Astrocyte of the spinal cord (primary cell): ENCODE results near the gene VAT1L.

Experiments used
- DNase-seq: peaks from one replicate; pipeline ENCODE4 v3.0.0; 2011; ENCODE audit warnings: low read depth, low spot score
- H3K4me3 ChIP-seq: 2 replicates; pipeline ENCODE4 v1.5.1; 2011; ENCODE audit warnings: low read depth, mild to moderate bottlenecking, low read length, moderate library complexity
- CTCF ChIP-seq: IDR thresholded peaks from 2 replicates; pipeline ENCODE4 v1.5.1; 2012; ENCODE audit warnings: low read depth, mild to moderate bottlenecking, low read length, inconsistent platforms
- in situ Hi-C: cut with HindIII; loops from 2 replicates; pipeline ENCODE4 v1.10.0; 2017; ENCODE audit warnings: low sequenced_read_pairs

Gene VAT1L

DNA sequence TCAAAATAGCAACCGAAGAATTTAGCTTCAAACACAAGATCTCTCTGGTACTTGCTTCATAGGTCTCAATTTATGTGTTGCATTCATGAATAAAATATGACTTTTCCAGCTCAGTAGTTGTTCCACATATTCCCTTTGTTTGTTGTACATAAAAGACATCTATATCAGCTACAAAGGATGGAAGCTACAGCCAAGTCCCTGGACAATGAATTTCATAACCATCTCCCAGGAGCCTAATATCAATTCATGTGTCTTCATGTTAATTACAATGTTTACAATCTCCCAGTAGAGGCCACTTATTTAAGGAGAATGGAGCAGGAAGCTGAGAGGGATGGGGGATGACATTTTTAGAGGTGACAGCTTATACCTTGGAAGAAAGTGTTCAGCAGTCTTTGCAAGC is 237.3 kb downstream of the VAT1L start:
- DNase-seq: no peak
- no peak overlapping the region for H3K4me3 ChIP-seq
- in situ Hi-C loops: no loop called here
- no peak for TF ChIP-seq CTCF

DNA sequence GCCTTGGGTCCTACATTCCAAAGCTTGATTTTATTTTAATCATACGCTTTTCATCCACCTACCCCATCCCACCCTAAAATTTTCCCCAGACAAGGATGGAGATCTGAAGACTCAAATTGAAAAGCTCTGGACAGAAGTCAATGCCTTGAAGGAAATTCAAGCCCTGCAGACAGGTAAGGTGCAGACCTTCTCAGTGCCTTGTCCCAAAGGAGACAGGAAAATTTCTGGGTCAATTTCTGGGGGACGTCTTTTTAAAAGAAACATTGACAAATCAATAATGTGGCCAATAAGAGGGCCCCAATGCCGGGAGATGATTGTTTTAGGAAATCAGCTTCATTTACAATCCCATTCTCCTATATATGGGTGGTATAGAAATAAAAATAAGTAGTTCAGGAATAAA is 239.7 kb downstream of the VAT1L start:
- in situ Hi-C loops: no loop called here
- H3K4me3 ChIP-seq: no peak overlapping the region
- TF ChIP-seq CTCF: no peak

More for the DNA sequence above, 239.7 kb downstream of the VAT1L start:
- no peak for DNase-seq
